MCF 10A (cell line): ENCODE results near the gene KCNJ6. TPM values are rescaled to one million over a fixed set of nuclear protein-coding genes. Genes with fewer than 3 reads are reported as not detected.

Experiments used
- BruUV-seq: library from RNA; stranded (reverse); fragments of 400-500 nt; replicated peaks from 2 replicates; lab custom pipeline; 2021; lab: Mats Ljungman, UMichigan
- CTCF ChIA-PET: fragments of 300-600 bp; sonication (Branson Sonifier 250); formaldehyde crosslinking; extraction: SDS; loops from one replicate; lab custom pipeline; 2021; ENCODE audit warnings: antibody characterized with exemption, inconsistent platforms; lab: Yijun Ruan, JAX
- POLR2A ChIA-PET: fragments of 300-600, 350-650 bp; sonication (Branson Sonifier 250); formaldehyde crosslinking; extraction: SDS; loops from one replicate; lab custom pipeline; 2020; ENCODE audit warnings: antibody characterized with exemption, inconsistent platforms; lab: Yijun Ruan, JAX
- DNase-seq: peaks from one replicate; pipeline ENCODE4 v3.0.0-alpha.2; 2018; ENCODE audit not compliant: unreplicated experiment
- H3K27ac Mint-ChIP-seq: one replicate; pipeline ENCODE4 v1.8.0; 2022; ENCODE audit warnings: mild to moderate bottlenecking, low read depth, mixed read lengths; ENCODE audit not compliant: unreplicated experiment
- H3K27me3 Mint-ChIP-seq: one replicate; pipeline ENCODE4 v1.8.0; 2022; ENCODE audit warnings: mixed read lengths; ENCODE audit not compliant: insufficient read depth, unreplicated experiment
- H3K36me3 Mint-ChIP-seq: one replicate; pipeline ENCODE4 v1.8.0; 2022; ENCODE audit warnings: mild to moderate bottlenecking, moderate library complexity, mixed read lengths; ENCODE audit not compliant: insufficient read depth, unreplicated experiment
- H3K4me1 Mint-ChIP-seq: one replicate; pipeline ENCODE4 v1.8.0; 2022; ENCODE audit warnings: mixed read lengths; ENCODE audit not compliant: insufficient read depth, unreplicated experiment
- H3K4me3 Mint-ChIP-seq: one replicate; pipeline ENCODE4 v1.8.0; 2022; ENCODE audit warnings: mild to moderate bottlenecking, moderate library complexity, mixed read lengths; ENCODE audit not compliant: unreplicated experiment
- H3K9me3 Mint-ChIP-seq: one replicate; pipeline ENCODE4 v1.8.0; 2022; ENCODE audit warnings: mixed read lengths; ENCODE audit not compliant: unreplicated experiment
- intact Hi-C: fragments of 100-400 bp; cut with micrococcal nuclease; formaldehyde crosslinking; loops from 2 replicates; pipeline ENCODE4 v1.14.1; 2022
- total RNA-seq: library from RNA; stranded (reverse); gene quantifications from 2 replicates; pipeline ENCODE4 v1.2.3, GENCODE V29; 2022
- TF ChIP-seq, protein P1 (sequence below): fragments of 200-600 bp; IDR thresholded peaks from one replicate; pipeline ENCODE4 v1.8.0; 2022; ENCODE audit warnings: antibody characterized with exemption, mild to moderate bottlenecking; ENCODE audit not compliant: unreplicated experiment

KCNJ6 gene
- total RNA-seq, 1 experiment from 2014 or later: 0.28 TPM

DNA sequence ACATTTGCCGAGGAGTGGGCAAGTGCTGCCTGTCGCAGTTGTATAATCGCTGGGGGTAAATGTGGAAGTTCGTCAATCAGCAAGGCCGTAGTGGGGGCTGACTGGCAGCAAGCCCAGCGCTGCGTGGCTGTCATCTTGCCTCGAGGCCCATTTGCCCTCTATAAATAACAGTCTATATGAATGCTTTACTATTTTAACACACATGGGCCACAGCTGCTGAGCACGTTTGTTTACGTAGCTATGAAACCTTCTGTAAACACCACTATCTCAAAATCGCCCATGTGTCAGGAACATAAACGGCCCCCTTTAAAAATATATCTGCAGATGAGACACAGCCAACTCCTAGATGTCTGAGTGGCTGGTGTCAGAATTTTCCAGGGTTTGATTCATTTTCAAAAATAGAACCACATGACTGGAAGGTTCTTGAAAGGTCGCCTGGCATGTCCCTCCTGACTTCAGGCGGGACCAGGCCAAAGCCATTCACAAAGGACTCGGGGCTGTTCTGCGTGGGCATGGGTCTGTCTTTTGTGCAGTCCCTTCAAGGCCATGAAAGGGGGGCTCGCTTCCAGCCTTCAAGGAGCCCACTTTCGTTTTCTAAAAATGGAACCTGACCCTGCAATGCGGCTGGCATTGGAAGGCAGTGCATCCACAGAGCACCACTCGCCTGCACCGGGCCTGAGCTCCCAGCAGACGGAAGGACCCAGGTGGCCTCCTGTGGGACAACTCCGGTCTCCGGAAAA lies 205.5 kb downstream of the KCNJ6 start:
- Mint-ChIP-seq H3K9me3 (no peaks in the 10 kb centered on the region), H3K4me3 (no peak overlapping the region), H3K27ac (no peak overlapping the region), H3K36me3 (no peaks in the 10 kb centered on the region), H3K4me1 (no peaks in the 10 kb centered on the region), H3K27me3 (no peaks in the 10 kb centered on the region)
- CTCF ChIA-PET: interaction anchor here (0.7 to 3.9 kb wide), 21 partner anchors 9 to 646 kb away, joined by 3 to 49 read pairs (median 6); no protein-coding TSS in a partner anchor
- DNase-seq: no peak
- intact Hi-C loops: no loop called here
- TF ChIP-seq, protein P1, sequence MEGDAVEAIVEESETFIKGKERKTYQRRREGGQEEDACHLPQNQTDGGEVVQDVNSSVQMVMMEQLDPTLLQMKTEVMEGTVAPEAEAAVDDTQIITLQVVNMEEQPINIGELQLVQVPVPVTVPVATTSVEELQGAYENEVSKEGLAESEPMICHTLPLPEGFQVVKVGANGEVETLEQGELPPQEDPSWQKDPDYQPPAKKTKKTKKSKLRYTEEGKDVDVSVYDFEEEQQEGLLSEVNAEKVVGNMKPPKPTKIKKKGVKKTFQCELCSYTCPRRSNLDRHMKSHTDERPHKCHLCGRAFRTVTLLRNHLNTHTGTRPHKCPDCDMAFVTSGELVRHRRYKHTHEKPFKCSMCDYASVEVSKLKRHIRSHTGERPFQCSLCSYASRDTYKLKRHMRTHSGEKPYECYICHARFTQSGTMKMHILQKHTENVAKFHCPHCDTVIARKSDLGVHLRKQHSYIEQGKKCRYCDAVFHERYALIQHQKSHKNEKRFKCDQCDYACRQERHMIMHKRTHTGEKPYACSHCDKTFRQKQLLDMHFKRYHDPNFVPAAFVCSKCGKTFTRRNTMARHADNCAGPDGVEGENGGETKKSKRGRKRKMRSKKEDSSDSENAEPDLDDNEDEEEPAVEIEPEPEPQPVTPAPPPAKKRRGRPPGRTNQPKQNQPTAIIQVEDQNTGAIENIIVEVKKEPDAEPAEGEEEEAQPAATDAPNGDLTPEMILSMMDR: no peak
- POLR2A ChIA-PET: no interaction called here
- no TSS peak for BruUV-seq

DNA sequence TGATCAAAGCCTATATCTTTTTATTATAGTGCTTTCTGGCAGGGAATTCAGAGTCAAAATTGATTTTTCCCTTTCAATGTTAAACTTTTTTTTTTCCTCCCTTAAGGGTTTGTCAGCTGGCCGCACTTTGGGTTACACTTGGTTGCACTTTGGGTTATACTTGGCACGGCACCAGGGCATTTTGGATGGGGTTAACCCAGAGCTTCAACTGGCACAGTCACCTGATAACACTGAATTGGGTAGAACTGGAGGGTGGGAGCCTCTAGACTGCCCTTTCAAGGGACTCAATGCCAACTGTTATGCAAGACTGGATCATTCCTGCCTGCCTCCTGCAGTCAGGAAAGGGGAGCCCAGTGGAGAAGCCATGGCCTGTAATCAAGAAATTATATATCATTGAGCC lies 211.5 kb downstream of the KCNJ6 start:
- TF ChIP-seq, protein P1: no peak
- H3K36me3 Mint-ChIP-seq: no peaks in the 10 kb centered on the region
- no peaks in the 10 kb centered on the region for H3K9me3 Mint-ChIP-seq
- H3K27ac Mint-ChIP-seq: no peak overlapping the region
- H3K4me1 Mint-ChIP-seq: no peaks in the 10 kb centered on the region
- BruUV-seq: no TSS peak
- no peak for DNase-seq
- CTCF ChIA-PET: interaction anchor here (0.6 to 2.7 kb wide), 7 partner anchors 9 to 1301 kb away, joined by 3 to 8 read pairs (median 4); no protein-coding TSS in a partner anchor
- POLR2A ChIA-PET: no interaction called here
- no peak overlapping the region for H3K4me3 Mint-ChIP-seq
- no peaks in the 10 kb centered on the region for H3K27me3 Mint-ChIP-seq
- intact Hi-C loops: no loop called here

DNA sequence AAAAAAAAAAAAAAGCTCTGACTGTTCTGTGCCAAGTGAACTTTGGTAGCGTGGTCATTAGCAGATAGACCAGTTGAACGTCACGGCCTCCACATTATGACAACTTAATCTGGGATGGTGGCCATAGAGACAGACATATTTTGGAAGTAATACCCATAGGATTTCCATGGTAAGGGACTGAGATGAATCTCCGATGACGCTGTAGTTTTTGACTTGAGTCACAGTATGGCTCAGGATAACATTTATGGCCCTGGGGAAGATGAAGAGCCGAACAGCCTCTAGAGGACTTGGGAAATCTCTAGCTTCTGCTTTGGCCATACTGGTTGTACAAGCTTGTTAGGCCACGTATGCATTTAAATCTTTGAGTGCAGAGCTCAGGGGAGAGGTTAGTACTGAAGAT lies 214.0 kb downstream of the KCNJ6 start:
- H3K9me3 Mint-ChIP-seq: no peaks in the 10 kb centered on the region

More for the DNA sequence above, 214.0 kb downstream of the KCNJ6 start:
- intact Hi-C loops: no loop called here
- Mint-ChIP-seq H3K4me1 (no peaks in the 10 kb centered on the region), H3K36me3 (no peaks in the 10 kb centered on the region), H3K27me3 (peaks cover 9% of the 10 kb centered on the region), H3K27ac (no peak overlapping the region), H3K4me3 (no peak overlapping the region)
- CTCF ChIA-PET: interaction anchor here (0.6 to 4.1 kb wide), 8 partner anchors 10 to 656 kb away, joined by 3 to 32 read pairs (median 4); no protein-coding TSS in a partner anchor
- POLR2A ChIA-PET: no interaction called here
- TF ChIP-seq, protein P1: no peak
- no peak for DNase-seq
- BruUV-seq: no TSS peak
